HFF-Myc (cell line): Measurements from ENCODE around the gene STARD8.

Source experiments
- DNase-seq: peaks from one replicate; pipeline ENCODE4 v3.0.0-alpha.2; 2011; ENCODE audit warnings: low read depth; ENCODE audit errors: extremely low read depth
- H3K4me3 ChIP-seq: replicated peaks from 2 replicates; pipeline ENCODE4 v1.5.1; 2011; ENCODE audit warnings: low read depth, mild to moderate bottlenecking, control low read depth, low read length
- TF ChIP-seq, protein P1 (sequence below): IDR thresholded peaks from 2 replicates; pipeline ENCODE4 v1.5.1; 2012; ENCODE audit warnings: mild to moderate bottlenecking, low read depth, low read length, control low read depth; ENCODE audit errors: missing control alignments

STARD8 gene

DNA sequence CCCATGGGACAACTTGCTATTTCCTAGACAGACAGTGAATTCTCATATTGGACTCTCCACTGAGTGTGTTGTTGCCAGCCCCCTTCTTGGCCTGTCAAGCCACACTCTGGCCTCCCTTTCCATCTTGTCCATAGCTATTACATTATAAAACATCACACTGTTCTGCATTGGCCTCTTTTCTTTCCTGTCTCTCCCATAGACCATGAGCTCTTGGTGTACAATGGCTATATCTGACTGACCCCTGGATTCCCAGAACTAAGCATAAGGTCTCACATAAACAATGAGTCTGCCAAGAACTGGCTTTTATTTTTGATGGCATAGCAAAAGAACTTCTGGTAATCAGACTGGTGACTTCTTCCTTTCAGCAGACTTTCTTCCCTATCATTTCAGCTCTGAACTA lies 23.8 kb downstream of the STARD8 start:
- DNase-seq: no peak

DNA sequence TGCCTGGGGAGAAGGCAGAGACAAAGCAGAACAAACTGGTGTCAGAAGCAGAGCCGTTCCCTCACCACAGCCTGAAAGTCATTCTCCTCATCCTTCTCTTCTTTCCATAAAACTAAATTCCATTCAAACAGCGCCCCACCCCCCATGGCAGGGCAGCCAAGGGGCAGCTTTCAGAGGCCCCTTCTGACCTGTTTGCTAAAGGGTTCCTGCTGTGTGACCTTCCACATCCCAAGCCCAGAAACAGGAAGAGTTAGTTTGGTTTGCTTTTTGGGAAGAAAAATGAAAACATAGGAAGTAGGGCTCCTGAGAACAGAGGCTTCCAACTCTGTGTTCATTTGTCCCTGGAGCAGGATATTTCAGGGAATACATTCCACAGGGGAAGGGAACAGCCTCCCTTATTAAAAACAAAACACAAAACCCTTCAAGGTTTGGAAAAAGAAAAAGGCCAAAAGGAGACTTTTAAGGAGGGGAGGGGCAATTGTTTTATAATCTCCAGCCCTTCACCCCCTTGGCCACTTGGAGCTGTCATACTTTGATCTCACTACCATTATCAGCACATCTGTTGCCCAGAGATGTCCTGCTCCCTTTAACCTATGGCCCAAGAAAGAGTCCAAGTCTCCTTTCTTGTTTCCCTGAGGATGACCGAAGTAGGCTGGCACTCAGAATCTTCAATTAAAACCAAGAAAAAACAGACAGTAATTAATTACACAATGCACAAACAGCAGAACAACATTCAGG lies 25.3 kb downstream of the STARD8 start:
- DNase-seq: no peak
- TF ChIP-seq, protein P1, sequence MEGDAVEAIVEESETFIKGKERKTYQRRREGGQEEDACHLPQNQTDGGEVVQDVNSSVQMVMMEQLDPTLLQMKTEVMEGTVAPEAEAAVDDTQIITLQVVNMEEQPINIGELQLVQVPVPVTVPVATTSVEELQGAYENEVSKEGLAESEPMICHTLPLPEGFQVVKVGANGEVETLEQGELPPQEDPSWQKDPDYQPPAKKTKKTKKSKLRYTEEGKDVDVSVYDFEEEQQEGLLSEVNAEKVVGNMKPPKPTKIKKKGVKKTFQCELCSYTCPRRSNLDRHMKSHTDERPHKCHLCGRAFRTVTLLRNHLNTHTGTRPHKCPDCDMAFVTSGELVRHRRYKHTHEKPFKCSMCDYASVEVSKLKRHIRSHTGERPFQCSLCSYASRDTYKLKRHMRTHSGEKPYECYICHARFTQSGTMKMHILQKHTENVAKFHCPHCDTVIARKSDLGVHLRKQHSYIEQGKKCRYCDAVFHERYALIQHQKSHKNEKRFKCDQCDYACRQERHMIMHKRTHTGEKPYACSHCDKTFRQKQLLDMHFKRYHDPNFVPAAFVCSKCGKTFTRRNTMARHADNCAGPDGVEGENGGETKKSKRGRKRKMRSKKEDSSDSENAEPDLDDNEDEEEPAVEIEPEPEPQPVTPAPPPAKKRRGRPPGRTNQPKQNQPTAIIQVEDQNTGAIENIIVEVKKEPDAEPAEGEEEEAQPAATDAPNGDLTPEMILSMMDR: no peak
- H3K4me3 ChIP-seq: no peak overlapping the region

More for the DNA sequence above, 23.8 kb downstream of the STARD8 start:
- H3K4me3 ChIP-seq: no peak overlapping the region
- TF ChIP-seq, protein P1: no peak

DNA sequence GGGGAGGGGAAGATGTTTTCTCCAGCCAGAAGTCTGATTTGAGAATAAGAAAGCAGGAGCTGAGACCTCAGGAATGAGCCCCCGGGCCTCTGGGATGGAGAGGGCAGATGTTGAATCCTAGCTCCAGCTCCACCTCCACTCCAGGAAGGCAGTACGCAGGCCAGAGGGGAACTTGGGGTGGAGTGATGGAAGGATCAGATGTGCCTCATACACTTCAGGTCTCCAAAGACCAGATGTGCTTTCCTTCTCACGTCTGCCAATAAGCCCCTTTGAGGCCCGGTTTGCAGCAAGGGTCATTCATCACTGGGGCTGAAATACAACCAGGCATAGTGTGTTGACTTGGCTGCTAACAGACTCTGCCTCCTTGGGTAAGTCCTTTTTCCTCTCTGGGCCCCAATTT lies 28.1 kb downstream of the STARD8 start:
- DNase-seq: no peak
- TF ChIP-seq, protein P1: no peak
- H3K4me3 ChIP-seq: no peak overlapping the region

DNA sequence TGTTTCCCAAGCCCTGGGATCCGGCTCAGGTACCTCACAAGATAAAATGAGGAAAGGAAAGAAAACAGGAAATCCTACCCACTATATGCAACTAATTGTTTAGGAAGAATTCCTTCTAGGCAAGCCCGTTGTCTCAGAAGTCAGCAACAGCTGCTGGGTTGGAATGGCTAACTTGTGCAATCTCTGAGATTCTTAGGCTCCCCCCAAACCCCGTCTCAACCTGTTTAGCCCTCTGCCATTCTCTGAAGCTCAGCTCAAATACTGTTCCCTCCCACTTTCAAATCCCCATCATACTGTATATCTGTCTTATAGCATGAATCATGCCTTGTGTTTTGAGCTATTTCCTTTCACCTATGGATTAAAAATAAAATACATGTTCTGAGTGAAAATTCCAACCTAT lies 28.9 kb downstream of the STARD8 start:
- DNase-seq: no peak
- TF ChIP-seq, protein P1: no peak
- H3K4me3 ChIP-seq: no peak overlapping the region

DNA sequence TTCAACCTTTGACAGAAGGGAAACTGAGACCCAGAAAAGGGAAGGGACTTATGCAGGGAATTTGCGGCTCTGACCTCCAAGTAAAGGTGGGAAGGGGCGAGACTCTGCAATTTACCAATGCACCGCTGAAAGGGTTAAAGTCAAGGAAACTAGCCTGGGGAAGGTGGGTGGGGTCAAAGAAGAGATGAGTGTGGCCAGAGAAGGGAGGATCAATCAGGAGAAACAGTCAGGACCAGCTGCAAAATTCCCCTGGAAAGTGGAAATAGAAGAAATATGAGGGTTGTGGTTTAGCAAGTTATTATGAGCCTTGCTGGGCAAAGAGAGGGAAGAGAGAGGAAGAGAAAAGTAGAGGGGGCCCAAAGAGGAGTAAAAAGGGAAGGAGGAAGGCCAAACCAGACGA lies 30.5 kb downstream of the STARD8 start:
- TF ChIP-seq, protein P1: no peak
- DNase-seq: no peak
- H3K4me3 ChIP-seq: no peak overlapping the region

DNA sequence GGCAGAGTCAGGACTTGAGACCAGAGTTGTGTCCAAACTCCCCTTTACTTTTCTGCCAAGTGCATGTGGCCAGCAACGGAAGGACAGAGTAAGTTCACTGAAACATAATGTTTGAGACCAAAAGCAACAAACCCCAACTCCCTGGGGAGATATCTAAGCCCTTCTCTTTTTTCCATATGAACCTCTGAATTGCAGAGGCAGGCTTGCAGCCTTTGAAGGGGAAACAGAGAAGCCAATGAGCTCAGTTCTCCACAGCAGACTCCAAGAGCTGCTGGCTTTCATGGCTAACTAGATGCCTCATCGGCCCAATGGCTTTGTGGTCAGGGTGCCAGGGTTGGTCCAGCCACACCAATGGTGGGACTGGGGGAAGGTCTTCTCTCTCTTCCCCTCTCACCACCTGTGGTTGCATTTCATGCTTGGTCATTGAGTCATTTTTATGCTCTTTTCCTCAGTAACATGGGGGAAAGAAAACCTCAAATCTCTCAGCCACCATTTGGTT lies 34.0 kb downstream of the STARD8 start:
- TF ChIP-seq, protein P1: no peak
- no peak overlapping the region for H3K4me3 ChIP-seq
- no peak for DNase-seq
